Measurements from ENCODE around the gene PCDHGB6. TPM values are rescaled to one million over a fixed set of nuclear protein-coding genes. Genes with fewer than 3 reads are reported as not detected.

The PCDHGB6 gene
- total and polyA plus RNA-seq, 9 of the 15 experiments (the other 6 are each of a cell fraction or from before 2014, with no cell fraction given) = 0.01 to 0.11 (median 0.07) TPM; not detected in 1

DNA sequence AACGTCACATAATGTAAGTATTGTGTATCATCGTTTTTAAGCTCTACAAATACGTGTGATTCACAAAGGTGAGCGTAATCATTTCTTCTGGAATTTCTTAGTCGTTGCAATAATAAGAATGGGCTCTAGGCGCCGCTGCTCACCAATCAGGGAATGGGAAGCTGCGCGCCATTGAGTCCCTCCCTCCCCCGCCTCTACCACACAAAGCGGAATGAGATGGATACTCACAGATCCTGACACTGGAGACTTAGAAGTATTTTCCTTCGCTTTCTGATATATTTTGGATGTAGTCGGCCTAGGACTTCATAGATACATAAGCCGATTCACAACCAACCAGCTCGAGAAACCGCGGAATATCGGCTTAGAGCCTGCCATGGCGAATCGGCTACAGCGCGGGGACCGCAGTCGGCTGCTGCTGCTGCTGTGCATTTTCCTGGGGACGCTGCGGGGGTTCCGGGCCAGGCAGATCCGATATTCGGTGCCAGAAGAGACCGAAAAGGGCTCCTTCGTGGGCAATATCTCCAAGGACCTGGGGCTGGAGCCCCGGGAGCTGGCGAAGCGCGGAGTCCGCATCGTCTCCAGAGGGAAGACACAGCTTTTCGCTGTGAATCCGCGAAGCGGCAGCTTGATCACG, 13.2 kb downstream of the PCDHGB6 start, which contains the start of gene PCDHGA11:
PCDHGA11 (plus strand) TSS at position 197 of the 634 bp plus-strand sequence; CDS start at position 374, 177 bp downstream.
- BruUV-seq (replicated peaks) = no TSS peak
- Histone ChIP-seq H3K9me3 (replicated peaks; ENCODE audit: control insufficient read depth, insufficient read depth, low read depth, low read length) (0 out of 2 replicates have a peak, but pooled peaks cover 1% of the 10 kb centered on the region), H3K9ac (ENCODE audit: insufficient read depth in 1 of 2, low read depth in 2 of 2, low read length in 2 of 2) (no peak within 1 kb of the TSS), H3K27ac (ENCODE audit: extremely low read depth, low read depth, low read length) (no peak within 1 kb of the TSS), H3K79me2 (ENCODE audit: control insufficient read depth, insufficient read depth, low read length) (no peaks in the 10 kb centered on the region), H3K9me1 (ENCODE audit: control insufficient read depth, insufficient read depth, low read length) (no peaks in the 10 kb centered on the region), H3K27me3 (ENCODE audit: control insufficient read depth in 2 of 2, insufficient read depth in 2 of 2, low read length in 2 of 2) (peaks cover 0 to 37% of the 10 kb centered on the region in 2 experiments; a peak in 3 of 5 replicates), H3K36me3 (ENCODE audit: control insufficient read depth, insufficient read depth, low read length) (no peaks in the 10 kb centered on the region), H3K4me2 (ENCODE audit: insufficient read depth, low read length) (peak within 1 kb of the TSS; percentile 52), H2AFZ (ENCODE audit: low read depth, low read length) (peak within 1 kb of the TSS; percentile 27; the same call in 1 of the 2 replicates), H3K4me3 (peak within 1 kb of the TSS; percentile 17; the same call in 1 of the 2 replicates), H3K4me1 (replicated peaks in 1 of 2; ENCODE audit: control insufficient read depth in 2 of 2, insufficient read depth in 2 of 2, low read length in 2 of 2) (peaks cover 0 to 23% of the 10 kb centered on the region in 2 experiments; a peak in 2 of 5 replicates), H4K20me1 (replicated peaks; ENCODE audit: control insufficient read depth, insufficient read depth, low read length) (no peaks in the 10 kb centered on the region)
- in situ Hi-C loops (cut with MboI) (loop anchor here (5.0 kb wide), 2 partner anchors 101 to 141 kb away; no protein-coding TSS in a partner anchor), intact Hi-C loops (cut with micrococcal nuclease) (loop anchor here (2.0 to 5.0 kb wide), 2 partner anchors 91 to 138 kb away; no protein-coding TSS in a partner anchor)
- ATAC-seq = peak; percentile 83
- POLR2A ChIA-PET = interaction anchor here (0.6 to 1.5 kb wide), 3 partner anchors 8 to 535 kb away, joined by 3 to 7 read pairs (median 5); partner anchors contain the start of gene PCDHGA10
- WGBS (ENCODE audit: insufficient coverage, low coverage, missing lambda C conversion rate) = 30% methylated on average over 40 of the region's 42 CpGs
- CTCF ChIA-PET (ENCODE audit: low intra/inter-chr PET ratio) = interaction anchor here (0.6 to 2.0 kb wide), 8 partner anchors 9 to 519 kb away, joined by 3 to 6 read pairs (median 3); partner anchors contain the start of gene PCDHGA12
- peak; percentile 79 for FAIRE-seq
- DNase-seq (ENCODE audit: extremely low read depth in 1 of 4, low spot score in 3 of 4) = peak; percentile 57 to 61 (median 59)
- 0 out of 2 replicates have a peak, but pooled peaks have one; percentile 10 for TF ChIP-seq EGR1 (conservative IDR thresholded peaks at IDR 0.05)
- TF ChIP-seq EHMT2 (IDR thresholded peaks at IDR 0.05) = no peak
- TF ChIP-seq, protein P1, sequence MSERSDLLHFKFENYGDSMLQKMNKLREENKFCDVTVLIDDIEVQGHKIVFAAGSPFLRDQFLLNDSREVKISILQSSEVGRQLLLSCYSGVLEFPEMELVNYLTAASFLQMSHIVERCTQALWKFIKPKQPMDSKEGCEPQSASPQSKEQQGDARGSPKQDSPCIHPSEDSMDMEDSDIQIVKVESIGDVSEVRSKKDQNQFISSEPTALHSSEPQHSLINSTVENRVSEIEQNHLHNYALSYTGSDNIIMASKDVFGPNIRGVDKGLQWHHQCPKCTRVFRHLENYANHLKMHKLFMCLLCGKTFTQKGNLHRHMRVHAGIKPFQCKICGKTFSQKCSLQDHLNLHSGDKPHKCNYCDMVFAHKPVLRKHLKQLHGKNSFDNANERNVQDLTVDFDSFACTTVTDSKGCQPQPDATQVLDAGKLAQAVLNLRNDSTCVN (CRISPR knock-in tag; IDR thresholded peaks at IDR 0.05) = no peak
- TF ChIP-seq, protein P2, sequence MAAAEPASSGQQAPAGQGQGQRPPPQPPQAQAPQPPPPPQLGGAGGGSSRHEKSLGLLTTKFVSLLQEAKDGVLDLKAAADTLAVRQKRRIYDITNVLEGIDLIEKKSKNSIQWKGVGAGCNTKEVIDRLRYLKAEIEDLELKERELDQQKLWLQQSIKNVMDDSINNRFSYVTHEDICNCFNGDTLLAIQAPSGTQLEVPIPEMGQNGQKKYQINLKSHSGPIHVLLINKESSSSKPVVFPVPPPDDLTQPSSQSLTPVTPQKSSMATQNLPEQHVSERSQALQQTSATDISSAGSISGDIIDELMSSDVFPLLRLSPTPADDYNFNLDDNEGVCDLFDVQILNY (CRISPR knock-in tag; IDR thresholded peaks at IDR 0.05) = no peak
- TF ChIP-seq, protein P3, sequence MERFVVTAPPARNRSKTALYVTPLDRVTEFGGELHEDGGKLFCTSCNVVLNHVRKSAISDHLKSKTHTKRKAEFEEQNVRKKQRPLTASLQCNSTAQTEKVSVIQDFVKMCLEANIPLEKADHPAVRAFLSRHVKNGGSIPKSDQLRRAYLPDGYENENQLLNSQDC (CRISPR knock-in tag; IDR thresholded peaks at IDR 0.05) = no peak
- no peak for TF ChIP-seq PATZ1 (CRISPR knock-in tag; IDR thresholded peaks at IDR 0.05; ENCODE audit: borderline replicate concordance)
- no peak for TF ChIP-seq CSDE1 (IDR thresholded peaks at IDR 0.05)
- TF ChIP-seq KLF16 (IDR thresholded peaks at IDR 0.05) = 0 out of 2 replicates have a peak, but pooled peaks have one; percentile 34
- no peak for TF ChIP-seq ZNF764 (CRISPR knock-in tag; IDR thresholded peaks at IDR 0.05; ENCODE audit: low read depth)
- peak; percentile 42 to 69 for TF ChIP-seq RAD21 (CRISPR knock-in tag; conservative IDR thresholded peaks at IDR 0.05 in 1 of 2, IDR thresholded peaks at IDR 0.05 in 1 of 2)
- TF ChIP-seq VEZF1 (CRISPR knock-in tag; IDR thresholded peaks at IDR 0.05) = peak; percentile 11; the same call in 1 of the 2 replicates
- TF ChIP-seq, protein P4, sequence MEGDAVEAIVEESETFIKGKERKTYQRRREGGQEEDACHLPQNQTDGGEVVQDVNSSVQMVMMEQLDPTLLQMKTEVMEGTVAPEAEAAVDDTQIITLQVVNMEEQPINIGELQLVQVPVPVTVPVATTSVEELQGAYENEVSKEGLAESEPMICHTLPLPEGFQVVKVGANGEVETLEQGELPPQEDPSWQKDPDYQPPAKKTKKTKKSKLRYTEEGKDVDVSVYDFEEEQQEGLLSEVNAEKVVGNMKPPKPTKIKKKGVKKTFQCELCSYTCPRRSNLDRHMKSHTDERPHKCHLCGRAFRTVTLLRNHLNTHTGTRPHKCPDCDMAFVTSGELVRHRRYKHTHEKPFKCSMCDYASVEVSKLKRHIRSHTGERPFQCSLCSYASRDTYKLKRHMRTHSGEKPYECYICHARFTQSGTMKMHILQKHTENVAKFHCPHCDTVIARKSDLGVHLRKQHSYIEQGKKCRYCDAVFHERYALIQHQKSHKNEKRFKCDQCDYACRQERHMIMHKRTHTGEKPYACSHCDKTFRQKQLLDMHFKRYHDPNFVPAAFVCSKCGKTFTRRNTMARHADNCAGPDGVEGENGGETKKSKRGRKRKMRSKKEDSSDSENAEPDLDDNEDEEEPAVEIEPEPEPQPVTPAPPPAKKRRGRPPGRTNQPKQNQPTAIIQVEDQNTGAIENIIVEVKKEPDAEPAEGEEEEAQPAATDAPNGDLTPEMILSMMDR (IDR thresholded peaks at IDR 0.05 in 2 of 3, conservative IDR thresholded peaks at IDR 0.05 in 1 of 3; ENCODE audit: insufficient read depth in 2 of 3, low read depth in 1 of 3, low read length in 3 of 3) = peak; percentile 63 to 80 (median 74)

Data from K562 (cell line).